IMR-90 (cell line): Measurements from ENCODE around the gene UNC5A. TPM values are rescaled to one million over a fixed set of nuclear protein-coding genes. Genes with fewer than 3 reads are reported as not detected.

ENCODE experiments used
- ATAC-seq: fragments of 200-7000 bp; cut with Tn5 transposase; 2 replicates; pipeline ENCODE4 v1.9.1; 2020; ENCODE audit warnings: low read depth, mild to moderate bottlenecking, moderate library complexity
- BruUV-seq: library from RNA; stranded (reverse); fragments of 400-500 nt; replicated peaks from 2 replicates; lab custom pipeline; 2021; lab: Mats Ljungman, UMichigan
- CTCF ChIA-PET: fragments of 300-600 bp; formaldehyde crosslinking; extraction: SDS; loops from one replicate; lab custom pipeline; 2021; ENCODE audit warnings: antibody characterized with exemption; lab: Yijun Ruan, JAX
- POLR2A ChIA-PET: fragments of 300-600 bp; sonication (Branson Sonifier 250); formaldehyde crosslinking; loops from one replicate; lab custom pipeline; 2022; ENCODE audit warnings: antibody characterized with exemption; ENCODE audit not compliant: unreplicated experiment; lab: Charles Lee
- DNase-seq: peaks from one replicate; pipeline ENCODE4 v3.0.0; 2013
- H2AFZ ChIP-seq: replicated peaks from 2 replicates; pipeline ENCODE3; 2013; ENCODE audit warnings: low read length, mild to moderate bottlenecking; ENCODE audit not compliant: poor library complexity
- H2AK5ac ChIP-seq: 2 replicates; pipeline ENCODE4 v1.6.1; 2013; ENCODE audit warnings: low read depth, low read length, inconsistent platforms
- H2AK9ac ChIP-seq: replicated peaks from 2 replicates; pipeline ENCODE3; 2013; ENCODE audit warnings: mild to moderate bottlenecking, low read depth, low read length, moderate library complexity; ENCODE audit not compliant: poor library complexity
- H2BK120ac ChIP-seq: 2 replicates; pipeline ENCODE4 v1.6.1; 2013; ENCODE audit warnings: low read depth, low read length, inconsistent platforms
- H2BK15ac ChIP-seq: 3 replicates; pipeline ENCODE4 v1.6.1; 2013; ENCODE audit warnings: low read depth, low read length, inconsistent platforms
- H2BK20ac ChIP-seq: 2 replicates; pipeline ENCODE4 v1.6.1; 2013; ENCODE audit warnings: low read depth, mild to moderate bottlenecking, inconsistent platforms, low read length, moderate library complexity
- H2BK5ac ChIP-seq: 2 replicates; pipeline ENCODE4 v1.6.1; 2013; ENCODE audit warnings: mild to moderate bottlenecking, low read depth, low read length, inconsistent platforms; ENCODE audit not compliant: poor library complexity, severe bottlenecking
- H3K14ac ChIP-seq: replicated peaks from 2 replicates; pipeline ENCODE4 v1.6.1; 2013; ENCODE audit warnings: low read depth, low read length, inconsistent platforms
- H3K18ac ChIP-seq: 2 replicates; pipeline ENCODE4 v1.6.1; 2013; ENCODE audit warnings: low read depth, low read length, control low read depth
- H3K23ac ChIP-seq: 2 replicates; pipeline ENCODE4 v1.6.1; 2013; ENCODE audit warnings: low read depth, low read length, inconsistent platforms
- H3K27ac ChIP-seq: 2 replicates; pipeline ENCODE4 v1.5.1; 2013; ENCODE audit warnings: mild to moderate bottlenecking, control low read depth, low read length; ENCODE audit not compliant: insufficient read depth
- H3K27me3 ChIP-seq: 2 replicates; pipeline ENCODE4 v1.6.1; 2013; ENCODE audit warnings: low read length; ENCODE audit not compliant: control insufficient read depth, insufficient read depth
- H3K36me3 ChIP-seq: 2 replicates; pipeline ENCODE4 v1.6.1; 2013; ENCODE audit warnings: low read length, mixed read lengths; ENCODE audit not compliant: control insufficient read depth, insufficient read depth
- H3K4ac ChIP-seq: 2 replicates; pipeline ENCODE4 v1.6.1; 2013; ENCODE audit warnings: low read depth, low read length, inconsistent platforms
- H3K4me1 ChIP-seq: 2 replicates; pipeline ENCODE4 v1.6.1; 2013; ENCODE audit warnings: low read length, mixed read lengths; ENCODE audit not compliant: control insufficient read depth, insufficient read depth
- H3K4me2 ChIP-seq: 2 replicates; pipeline ENCODE4 v1.6.1; 2013; ENCODE audit warnings: low read depth, mild to moderate bottlenecking, control low read depth, low read length, moderate library complexity
- H3K4me3 ChIP-seq: 2 replicates; pipeline ENCODE4 v1.5.1; 2013; ENCODE audit warnings: low read depth, mild to moderate bottlenecking, control low read depth, low read length, moderate library complexity; ENCODE audit not compliant: insufficient read depth
- H3K56ac ChIP-seq: 2 replicates; pipeline ENCODE4 v1.6.1; 2013; ENCODE audit warnings: low read length, inconsistent platforms; ENCODE audit not compliant: insufficient read depth; ENCODE audit errors: extremely low read depth
- H3K79me1 ChIP-seq, 2 experiments: 2 replicates each; pipeline ENCODE4 v1.6.1; 2013; ENCODE audit warnings: low read length in 2 of 2, inconsistent platforms in 1 of 2, low read depth in 1 of 2
- H3K9ac ChIP-seq: 2 replicates; pipeline ENCODE4 v1.6.1; 2013; ENCODE audit warnings: low read depth, low read length, control low read depth
- H3K9me1 ChIP-seq: 2 replicates; pipeline ENCODE4 v1.6.1; 2013; ENCODE audit warnings: low read length, inconsistent platforms; ENCODE audit not compliant: insufficient read depth
- H3K9me3 ChIP-seq: 2 replicates; pipeline ENCODE4 v1.6.1; 2013; ENCODE audit warnings: low read length; ENCODE audit not compliant: control insufficient read depth, insufficient read depth
- H4K20me1 ChIP-seq: 2 replicates; pipeline ENCODE4 v1.6.1; 2013; ENCODE audit warnings: low read length, inconsistent platforms; ENCODE audit not compliant: insufficient read depth
- H4K5ac ChIP-seq: 2 replicates; pipeline ENCODE4 v1.6.1; 2013; ENCODE audit warnings: mild to moderate bottlenecking, low read depth, low read length, control low read depth
- H4K8ac ChIP-seq, 2 experiments: 2 replicates each; pipeline ENCODE4 v1.6.1; 2013; ENCODE audit warnings: low read depth in 2 of 2, low read length in 2 of 2, control low read depth in 1 of 2, inconsistent platforms in 1 of 2
- H4K91ac ChIP-seq: 2 replicates; pipeline ENCODE4 v1.6.1; 2013; ENCODE audit warnings: low read depth, low read length, inconsistent platforms; ENCODE audit not compliant: insufficient read depth
- BHLHE40 ChIP-seq: fragments of 150-350 bp; IDR thresholded peaks from 2 replicates; pipeline ENCODE4 v1.6.1; 2016; ENCODE audit warnings: mild to moderate bottlenecking, low read depth, low read length
- CHD1 ChIP-seq: IDR thresholded peaks from 2 replicates; pipeline ENCODE4 v1.6.1; 2012; ENCODE audit warnings: low read depth, low read length, improper control_type of control experiment
- FOS ChIP-seq: fragments of 150-350 bp; IDR thresholded peaks from 2 replicates; pipeline ENCODE4 v1.6.1; 2016; ENCODE audit warnings: low read depth, low read length
- MAFK ChIP-seq: IDR thresholded peaks from 2 replicates; pipeline ENCODE4 v1.6.1; 2012; ENCODE audit warnings: low read depth, low read length, improper control_type of control experiment
- NFE2L2 ChIP-seq: fragments of 150-350 bp; IDR thresholded peaks from 2 replicates; pipeline ENCODE4 v1.6.1; 2016; ENCODE audit warnings: low read depth, mild to moderate bottlenecking, low read length
- RFX5 ChIP-seq: IDR thresholded peaks from 2 replicates; pipeline ENCODE4 v1.8.0; 2012; ENCODE audit warnings: low read depth, mild to moderate bottlenecking, low read length, moderate library complexity
- SMC3 ChIP-seq: fragments of 150-350 bp; IDR thresholded peaks from 2 replicates; pipeline ENCODE4 v1.6.1; 2016; ENCODE audit warnings: low read depth, mild to moderate bottlenecking, antibody characterized with exemption, low read length, moderate library complexity
- WGBS, 2 experiments: methylation state at CpG; one replicate each; pipeline versions ENCODE4 v1.1.5 to v1.1.7; 2013; ENCODE audit warnings: missing lambda C conversion rate in 2 of 2; ENCODE audit not compliant: insufficient read length in 1 of 2; ENCODE audit errors: extremely low coverage in 2 of 2; 5-methylcytosine and 5-hydroxymethylcytosine counted together
- dilution Hi-C: fragments of 300-500 bp; cut with HindIII; formaldehyde crosslinking; loops from one replicate; pipeline ENCODE4 v1.14.3; 2018; ENCODE audit warnings: low sequenced_read_pairs; ENCODE audit not compliant: unreplicated experiment
- in situ Hi-C: fragments of 300-500 bp; cut with MboI; formaldehyde crosslinking; loops from 3 replicates; pipeline ENCODE4 v1.14.3; 2019; ENCODE audit warnings: low sequenced_read_pairs, inconsistent platforms, mixed read lengths
- intact Hi-C: fragments of 100-400 bp; cut with micrococcal nuclease; formaldehyde crosslinking; loops from 2 replicates; pipeline ENCODE4 v1.10.0; 2022
- polyA plus RNA-seq, 3 experiments: library from polyadenylated mRNA; depleted of rRNA; stranded (reverse); fragments of >200 nt; gene quantifications; 2 replicates each; pipeline ENCODE4 v1.2.3, GENCODE V29; 2012; ENCODE audit warnings: low replicate concordance in 1 of 3
- total RNA-seq: library from RNA; depleted of rRNA; stranded (reverse); fragments of >200 nt; gene quantifications from 2 replicates; pipeline ENCODE4 v1.2.3, GENCODE V29; 2012
- TF ChIP-seq, protein P1 (sequence below): fragments of 150-350 bp; IDR thresholded peaks from 2 replicates; pipeline ENCODE4 v1.6.1; 2017; ENCODE audit warnings: mild to moderate bottlenecking, antibody characterized with exemption, low read length, low read depth
- TF ChIP-seq, protein P2 (sequence below): conservative IDR thresholded peaks from 2 replicates; pipeline ENCODE4 v1.5.1; 2012; ENCODE audit warnings: mild to moderate bottlenecking, low read depth, low read length, improper control_type of control experiment
- TF ChIP-seq, protein P3 (sequence below): fragments of 150-350 bp; IDR thresholded peaks from 2 replicates; pipeline ENCODE4 v1.6.1; 2016; ENCODE audit warnings: low read depth, mild to moderate bottlenecking, low read length, moderate library complexity, borderline replicate concordance

The UNC5A gene
- total and polyA plus RNA-seq, 2 of the 4 experiments (the other 2 are of a cell fraction): not detected

DNA sequence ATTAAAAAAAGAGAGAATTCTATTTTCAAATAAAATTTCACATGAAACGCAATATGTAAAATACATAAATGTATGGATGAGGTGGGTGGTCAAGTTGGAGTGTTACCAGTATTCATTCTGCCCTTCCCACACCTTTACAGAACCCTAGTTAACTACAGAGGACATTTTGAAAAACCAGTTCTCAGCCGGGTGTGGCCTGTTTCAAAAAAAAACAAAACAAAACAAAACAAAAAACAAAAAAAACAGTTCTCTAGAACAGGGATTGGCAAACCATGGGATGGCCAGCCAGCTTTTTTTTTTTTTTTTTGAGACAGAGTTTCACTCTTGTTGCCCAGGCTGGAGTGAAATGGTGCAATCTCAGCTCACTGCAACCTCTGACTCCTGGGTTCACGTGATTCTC lies 117.2 kb downstream of the UNC5A start:
- CTCF ChIA-PET: no interaction called here
- H2AK5ac ChIP-seq: no peak overlapping the region
- H3K4me1 ChIP-seq: no peaks in the 10 kb centered on the region
- H3K27ac ChIP-seq: no peak overlapping the region
- intact Hi-C loops: no loop called here
- no peaks in the 10 kb centered on the region for H4K20me1 ChIP-seq
- H3K23ac ChIP-seq: no peak overlapping the region
- H4K8ac ChIP-seq: no peak overlapping the region
- DNase-seq: no peak
- no peaks in the 10 kb centered on the region for H3K9me1 ChIP-seq
- no peak overlapping the region for H3K56ac ChIP-seq
- H3K9ac ChIP-seq: no peak overlapping the region
- H3K9me3 ChIP-seq: no peaks in the 10 kb centered on the region
- dilution Hi-C loops: no loop called here
- H4K91ac ChIP-seq: no peak overlapping the region
- no peak overlapping the region for H2AK9ac ChIP-seq
- no peak overlapping the region for H2BK120ac ChIP-seq
- no CpG with 5 or more reads among the region's 3 CpGs for WGBS, 2 experiments
- BruUV-seq: no TSS peak
- no peaks in the 10 kb centered on the region for H3K27me3 ChIP-seq
- H3K79me1 ChIP-seq: peaks cover 3 to 7% of the 10 kb centered on the region in 2 experiments; a peak in 3 of 4 replicates
- no peak overlapping the region for H3K4me3 ChIP-seq
- in situ Hi-C loops: no loop called here
- no peak overlapping the region for H2BK5ac ChIP-seq
- TF ChIP-seq NFE2L2: no peak
- no peak for TF ChIP-seq CHD1
- TF ChIP-seq, protein P1, sequence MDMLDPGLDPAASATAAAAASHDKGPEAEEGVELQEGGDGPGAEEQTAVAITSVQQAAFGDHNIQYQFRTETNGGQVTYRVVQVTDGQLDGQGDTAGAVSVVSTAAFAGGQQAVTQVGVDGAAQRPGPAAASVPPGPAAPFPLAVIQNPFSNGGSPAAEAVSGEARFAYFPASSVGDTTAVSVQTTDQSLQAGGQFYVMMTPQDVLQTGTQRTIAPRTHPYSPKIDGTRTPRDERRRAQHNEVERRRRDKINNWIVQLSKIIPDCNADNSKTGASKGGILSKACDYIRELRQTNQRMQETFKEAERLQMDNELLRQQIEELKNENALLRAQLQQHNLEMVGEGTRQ: no peak
- TF ChIP-seq FOS: no peak
- TF ChIP-seq, protein P2, sequence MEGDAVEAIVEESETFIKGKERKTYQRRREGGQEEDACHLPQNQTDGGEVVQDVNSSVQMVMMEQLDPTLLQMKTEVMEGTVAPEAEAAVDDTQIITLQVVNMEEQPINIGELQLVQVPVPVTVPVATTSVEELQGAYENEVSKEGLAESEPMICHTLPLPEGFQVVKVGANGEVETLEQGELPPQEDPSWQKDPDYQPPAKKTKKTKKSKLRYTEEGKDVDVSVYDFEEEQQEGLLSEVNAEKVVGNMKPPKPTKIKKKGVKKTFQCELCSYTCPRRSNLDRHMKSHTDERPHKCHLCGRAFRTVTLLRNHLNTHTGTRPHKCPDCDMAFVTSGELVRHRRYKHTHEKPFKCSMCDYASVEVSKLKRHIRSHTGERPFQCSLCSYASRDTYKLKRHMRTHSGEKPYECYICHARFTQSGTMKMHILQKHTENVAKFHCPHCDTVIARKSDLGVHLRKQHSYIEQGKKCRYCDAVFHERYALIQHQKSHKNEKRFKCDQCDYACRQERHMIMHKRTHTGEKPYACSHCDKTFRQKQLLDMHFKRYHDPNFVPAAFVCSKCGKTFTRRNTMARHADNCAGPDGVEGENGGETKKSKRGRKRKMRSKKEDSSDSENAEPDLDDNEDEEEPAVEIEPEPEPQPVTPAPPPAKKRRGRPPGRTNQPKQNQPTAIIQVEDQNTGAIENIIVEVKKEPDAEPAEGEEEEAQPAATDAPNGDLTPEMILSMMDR: no peak
- no peak for TF ChIP-seq MAFK
- no peak for TF ChIP-seq SMC3
- TF ChIP-seq RFX5: no peak
- TF ChIP-seq, protein P3, sequence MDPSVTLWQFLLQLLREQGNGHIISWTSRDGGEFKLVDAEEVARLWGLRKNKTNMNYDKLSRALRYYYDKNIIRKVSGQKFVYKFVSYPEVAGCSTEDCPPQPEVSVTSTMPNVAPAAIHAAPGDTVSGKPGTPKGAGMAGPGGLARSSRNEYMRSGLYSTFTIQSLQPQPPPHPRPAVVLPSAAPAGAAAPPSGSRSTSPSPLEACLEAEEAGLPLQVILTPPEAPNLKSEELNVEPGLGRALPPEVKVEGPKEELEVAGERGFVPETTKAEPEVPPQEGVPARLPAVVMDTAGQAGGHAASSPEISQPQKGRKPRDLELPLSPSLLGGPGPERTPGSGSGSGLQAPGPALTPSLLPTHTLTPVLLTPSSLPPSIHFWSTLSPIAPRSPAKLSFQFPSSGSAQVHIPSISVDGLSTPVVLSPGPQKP: no peak
- TF ChIP-seq BHLHE40: no peak
- no peak overlapping the region for H3K18ac ChIP-seq
- H3K4ac ChIP-seq: no peak overlapping the region
- no peak overlapping the region for H3K14ac ChIP-seq
- no peak for ATAC-seq
- H2BK15ac ChIP-seq: no peak overlapping the region
- no peak overlapping the region for H4K5ac ChIP-seq
- H2BK20ac ChIP-seq: no peak overlapping the region
- POLR2A ChIA-PET: no interaction called here
- H2AFZ ChIP-seq: no peak overlapping the region
- peaks cover 10% of the 10 kb centered on the region for H3K36me3 ChIP-seq
- no peak overlapping the region for H3K4me2 ChIP-seq
